GM08714 (cell line): ENCODE results near the gene BANF2.

Experiments
- H3K4me3 ChIP-seq: fragments of 200-500 bp; sonication (Bioruptor generic); 2 replicates; pipeline ENCODE4 v1.5.1; 2014; ENCODE audit warnings: mild to moderate bottlenecking, low read length, inconsistent platforms
- ZNF274 ChIP-seq: IDR thresholded peaks from 2 replicates; pipeline ENCODE4 v1.6.1; 2012; ENCODE audit warnings: mild to moderate bottlenecking, low read depth, low read length

The BANF2 gene

GRCh38 chr20:17659801-17660200 is 40.0 kb upstream of the BANF2 start:
- no peak overlapping the region for H3K4me3 ChIP-seq
- no peak for TF ChIP-seq ZNF274

GRCh38 chr20:17660667-17661066 is 39.1 kb upstream of the BANF2 start:
- TF ChIP-seq ZNF274 = no peak
- H3K4me3 ChIP-seq = no peak overlapping the region

- no peak overlapping the region for H3K4me3 ChIP-seq
- no peak for TF ChIP-seq ZNF274
Measured at GRCh38 chr20:17661121-17661744, 38.5 kb upstream of the BANF2 start.

- no peak overlapping the region for H3K4me3 ChIP-seq
- no peak for TF ChIP-seq ZNF274
Measured at GRCh38 chr20:17662333-17663039, 37.3 kb upstream of the BANF2 start.

GRCh38 chr20:17663040-17663399 is 36.7 kb upstream of the BANF2 start:
- H3K4me3 ChIP-seq = no peak overlapping the region

GRCh38 chr20:17663486-17663885 is 36.3 kb upstream of the BANF2 start:
- no peak for TF ChIP-seq ZNF274
- H3K4me3 ChIP-seq = no peak overlapping the region

More at GRCh38 chr20:17663040-17663399, 36.7 kb upstream of the BANF2 start:
- no peak for TF ChIP-seq ZNF274

GRCh38 chr20:17664025-17664633 is 35.6 kb upstream of the BANF2 start:
- H3K4me3 ChIP-seq = no peak overlapping the region
- TF ChIP-seq ZNF274 = no peak

- TF ChIP-seq ZNF274 = no peak
- no peak overlapping the region for H3K4me3 ChIP-seq
Measured at GRCh38 chr20:17665756-17666155, 34.0 kb upstream of the BANF2 start.

- H3K4me3 ChIP-seq = no peak overlapping the region
- no peak for TF ChIP-seq ZNF274
Measured at GRCh38 chr20:17666481-17666880, 33.3 kb upstream of the BANF2 start.

- no peak for TF ChIP-seq ZNF274
- H3K4me3 ChIP-seq = no peak overlapping the region
Measured at GRCh38 chr20:17667445-17667844, 32.3 kb upstream of the BANF2 start.

GRCh38 chr20:17668432-17668831 is 31.3 kb upstream of the BANF2 start:
- H3K4me3 ChIP-seq = no peak overlapping the region
- TF ChIP-seq ZNF274 = no peak

GRCh38 chr20:17669306-17669931 is 30.3 kb upstream of the BANF2 start:
- no peak for TF ChIP-seq ZNF274
- no peak overlapping the region for H3K4me3 ChIP-seq

GRCh38 chr20:17671011-17671410 is 28.8 kb upstream of the BANF2 start:
- no peak overlapping the region for H3K4me3 ChIP-seq
- TF ChIP-seq ZNF274 = no peak

GRCh38 chr20:17671565-17671964 is 28.2 kb upstream of the BANF2 start:
- TF ChIP-seq ZNF274 = no peak
- H3K4me3 ChIP-seq = no peak overlapping the region

GRCh38 chr20:17673084-17673483 is 26.7 kb upstream of the BANF2 start:
- no peak for TF ChIP-seq ZNF274
- no peak overlapping the region for H3K4me3 ChIP-seq
